NB4 (cell line): ENCODE results near the gene ATG101.

Experiments
- DNase-seq: peaks from one replicate; pipeline ENCODE4 v3.0.0; 2010; ENCODE audit warnings: low read depth
- H3K4me3 ChIP-seq: one replicate; pipeline ENCODE4 v1.5.1; 2011; ENCODE audit warnings: mild to moderate bottlenecking, low read depth, low read length, moderate library complexity
- CTCF ChIP-seq: IDR thresholded peaks from one replicate; pipeline ENCODE4 v1.5.1; 2012; ENCODE audit warnings: low read depth, low read length
- MYC ChIP-seq: IDR thresholded peaks from 2 replicates; pipeline ENCODE4 v1.6.1; 2011; ENCODE audit warnings: low read depth, low read length
- POLR2A ChIP-seq: IDR thresholded peaks from 2 replicates; pipeline ENCODE4 v1.6.1; 2011; ENCODE audit warnings: mild to moderate bottlenecking; ENCODE audit not compliant: insufficient read length; ENCODE audit errors: extremely low read depth
- TF ChIP-seq, protein P1 (sequence below): IDR thresholded peaks from 2 replicates; pipeline ENCODE4 v1.6.1; 2011; ENCODE audit warnings: low read depth, low read length

The ATG101 gene

GRCh38 chr12:52123487-52124186 lies 53.9 kb downstream of the ATG101 start:
- no peak overlapping the region for H3K4me3 ChIP-seq
- TF ChIP-seq, protein P1, sequence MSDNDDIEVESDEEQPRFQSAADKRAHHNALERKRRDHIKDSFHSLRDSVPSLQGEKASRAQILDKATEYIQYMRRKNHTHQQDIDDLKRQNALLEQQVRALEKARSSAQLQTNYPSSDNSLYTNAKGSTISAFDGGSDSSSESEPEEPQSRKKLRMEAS = no peak
- TF ChIP-seq CTCF (no peak), POLR2A (no peak), MYC (no peak)
- DNase-seq = no peak

GRCh38 chr12:52125476-52125900 lies 55.7 kb downstream of the ATG101 start:
- H3K4me3 ChIP-seq = no peak overlapping the region
- DNase-seq = no peak

DNA sequence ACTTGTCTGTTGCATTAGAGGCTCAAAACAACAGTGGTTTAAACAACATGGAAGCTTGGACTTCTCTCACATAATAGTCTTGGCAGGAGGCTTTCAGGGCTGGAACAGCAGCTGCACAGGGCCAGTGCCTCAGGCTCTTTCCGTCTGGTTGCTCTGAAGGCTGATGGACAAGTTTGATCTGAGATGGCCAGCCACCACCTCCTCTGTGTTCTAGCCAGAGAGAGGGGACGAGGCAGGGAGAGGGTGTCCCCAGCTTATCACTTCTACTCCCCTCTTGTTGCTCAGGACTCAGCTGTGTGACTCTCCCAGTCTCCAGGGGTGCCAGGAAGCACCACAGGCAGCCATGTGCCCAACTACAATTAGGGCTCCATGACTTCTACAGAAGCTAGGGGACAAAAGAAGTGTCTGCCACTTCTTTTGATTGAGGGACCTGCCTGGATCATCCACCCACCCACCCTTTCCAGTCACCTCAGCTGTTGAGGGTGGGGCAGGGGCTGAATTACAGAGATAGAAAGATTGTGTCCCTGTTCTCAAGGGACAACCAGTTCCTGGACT lies 56.3 kb downstream of the ATG101 start:
- TF ChIP-seq POLR2A (no peak), CTCF (no peak)
- TF ChIP-seq, protein P1 = no peak
- no peak for DNase-seq
- H3K4me3 ChIP-seq = no peak overlapping the region

More at GRCh38 chr12:52125476-52125900, 55.7 kb downstream of the ATG101 start:
- TF ChIP-seq CTCF (no peak), MYC (no peak), POLR2A (no peak)
- TF ChIP-seq, protein P1 = no peak
